GM12892 (cell line): Measurements from ENCODE around the gene QRSL1.

Source experiments
- POLR2A ChIP-seq: IDR thresholded peaks from 2 replicates; pipeline ENCODE4 v1.6.1; 2011; ENCODE audit warnings: low read depth, low read length, control low read depth
- POLR2AphosphoS5 ChIP-seq: IDR thresholded peaks from 2 replicates; pipeline ENCODE4 v1.6.1; 2011; ENCODE audit warnings: low read depth, low read length, control low read depth
- TAF1 ChIP-seq: IDR thresholded peaks from 2 replicates; pipeline ENCODE4 v1.6.1; 2011; ENCODE audit warnings: low read depth, mild to moderate bottlenecking, control low read depth, low read length, borderline replicate concordance

DNA sequence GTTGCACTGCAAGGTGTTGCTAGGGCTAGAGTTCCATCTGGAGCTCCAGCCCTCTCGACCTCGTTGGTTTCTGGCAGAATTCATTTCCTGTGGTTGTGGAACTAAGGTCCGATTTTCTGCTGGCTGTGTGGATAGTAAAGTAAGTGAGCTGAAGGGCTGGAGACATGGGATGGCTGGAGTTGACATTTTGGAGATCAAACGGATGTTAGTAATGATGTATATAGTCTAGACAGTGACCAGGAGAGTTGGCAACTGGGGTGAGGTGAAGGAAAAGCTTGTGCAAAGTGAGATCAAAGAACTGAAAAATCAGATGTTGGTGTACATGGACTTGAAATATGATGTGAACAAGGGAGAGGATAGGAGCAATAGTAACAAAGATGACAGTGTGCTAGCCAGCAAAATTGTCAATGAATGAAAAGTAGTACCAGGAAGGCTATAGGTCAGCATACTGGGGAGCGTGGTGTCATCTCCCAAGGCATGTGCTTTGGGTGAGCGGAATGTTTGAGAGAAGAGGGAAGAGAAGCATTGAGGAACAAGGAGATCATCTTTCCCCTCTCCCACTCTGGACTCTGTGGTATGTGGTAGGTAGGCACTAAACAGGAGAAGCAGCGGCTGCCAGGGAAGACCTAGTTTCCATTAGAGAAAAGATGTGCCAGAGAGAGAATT, 7.8 kb downstream of the QRSL1 start:
- TF ChIP-seq POLR2A: no peak
- TF ChIP-seq TAF1: no peak
- TF ChIP-seq POLR2AphosphoS5: no peak
